K562 (cell line): ENCODE measurements around the gene KIF21A. TPM values are rescaled to one million over a fixed set of nuclear protein-coding genes. Genes with fewer than 3 reads are reported as not detected.

ENCODE experiments used
- ATAC-seq: fragments of 200-7000 bp; cut with Tn5 transposase; 3 replicates; pipeline ENCODE4 v1.9.1; 2020; ENCODE audit warnings: moderate library complexity
- BruUV-seq: library from RNA; stranded (reverse); fragments of 400-500 nt; replicated peaks from 2 replicates; lab custom pipeline; 2021; lab: Mats Ljungman, UMichigan
- CTCF ChIA-PET: fragments of 300-600 bp; formaldehyde crosslinking; extraction: SDS; loops from one replicate; lab custom pipeline; 2021; ENCODE audit warnings: low intra/inter-chr PET ratio; lab: Yijun Ruan, JAX
- POLR2A ChIA-PET: fragments of 300-600, 350-650 bp; sonication (Branson Sonifier 250); formaldehyde crosslinking; extraction: SDS; loops from one replicate; lab custom pipeline; 2021; ENCODE audit warnings: antibody characterized with exemption, inconsistent platforms; lab: Yijun Ruan, JAX
- DNase-seq, 4 experiments: peaks; one replicate each; pipeline versions ENCODE4 v3.0.0 to v3.0.0-alpha.2; 2011 to 2018; ENCODE audit warnings: low spot score in 3 of 4, mixed read lengths in 3 of 4; ENCODE audit errors: extremely low read depth in 1 of 4
- FAIRE-seq: peaks from 2 replicates; lab custom pipeline; 2011; peaks lifted over from hg19 to GRCh38; lab: Jason Lieb, UNC
- H2AFZ ChIP-seq: 2 replicates; pipeline ENCODE4 v1.6.0; 2011; ENCODE audit warnings: low read depth, low read length, control low read depth, inconsistent platforms
- H3K27ac ChIP-seq: fragments of 200-600 bp; 3 replicates; pipeline ENCODE4 v1.8.0; 2011; ENCODE audit warnings: low read depth, mild to moderate bottlenecking, control low read depth, inconsistent platforms, low read length, moderate library complexity, mixed read lengths; ENCODE audit errors: extremely low read depth
- H3K27me3 ChIP-seq, 2 experiments: fragments of 300-600 bp in 1 of 2; 2 replicates in 1 of 2; 3 replicates in 1 of 2; pipeline versions ENCODE4 v1.6.0 to v1.8.0; 2011; ENCODE audit warnings: inconsistent platforms in 2 of 2, low read length in 2 of 2, mild to moderate bottlenecking in 1 of 2, mixed read lengths in 1 of 2, moderate library complexity in 1 of 2; ENCODE audit not compliant: control insufficient read depth in 2 of 2, insufficient read depth in 2 of 2
- H3K36me3 ChIP-seq: fragments of 300-600 bp; 3 replicates; pipeline ENCODE4 v1.8.0; 2011; ENCODE audit warnings: mild to moderate bottlenecking, low read length, inconsistent platforms; ENCODE audit not compliant: control insufficient read depth, insufficient read depth
- H3K4me1 ChIP-seq, 2 experiments: fragments of 200-600 bp in 1 of 2; replicated peaks in 1 of 2; 2 replicates in 1 of 2; 3 replicates in 1 of 2; pipeline versions ENCODE4 v1.5.1 to v1.8.0; 2011; ENCODE audit warnings: inconsistent platforms in 2 of 2, low read length in 2 of 2, mild to moderate bottlenecking in 1 of 2, mixed read lengths in 1 of 2, moderate library complexity in 1 of 2; ENCODE audit not compliant: control insufficient read depth in 2 of 2, insufficient read depth in 2 of 2
- H3K4me2 ChIP-seq: 2 replicates; pipeline ENCODE4 v1.6.1; 2011; ENCODE audit warnings: low read length, control low read depth, inconsistent platforms, mixed read lengths; ENCODE audit not compliant: insufficient read depth
- H3K4me3 ChIP-seq: fragments of 200-600 bp; sonication (generic), shearing (Covaris generic); 2 replicates; pipeline ENCODE4 v1.5.1; 2016; ENCODE audit warnings: control low read depth, inconsistent platforms
- H3K79me2 ChIP-seq: fragments of 200-600 bp; 3 replicates; pipeline ENCODE4 v1.8.0; 2011; ENCODE audit warnings: low read length, inconsistent platforms; ENCODE audit not compliant: control insufficient read depth, insufficient read depth
- H3K9ac ChIP-seq, 2 experiments: 2 replicates each; pipeline versions ENCODE4 v1.6.0 to v1.6.1; 2011; ENCODE audit warnings: low read depth in 2 of 2, low read length in 2 of 2, control low read depth in 1 of 2, inconsistent platforms in 1 of 2, mild to moderate bottlenecking in 1 of 2, mixed read lengths in 1 of 2; ENCODE audit not compliant: insufficient read depth in 1 of 2
- H3K9me1 ChIP-seq: one replicate; pipeline ENCODE4 v1.6.0; 2011; ENCODE audit warnings: inconsistent platforms, mild to moderate bottlenecking, low read length, moderate library complexity; ENCODE audit not compliant: control insufficient read depth, insufficient read depth
- H3K9me3 ChIP-seq: replicated peaks from 2 replicates; pipeline ENCODE4 v1.5.1; 2011; ENCODE audit warnings: low read depth, low read length, inconsistent platforms; ENCODE audit not compliant: control insufficient read depth, insufficient read depth
- H4K20me1 ChIP-seq: replicated peaks from 2 replicates; pipeline ENCODE4 v1.6.1; 2011; ENCODE audit warnings: low read length, inconsistent platforms, mixed read lengths; ENCODE audit not compliant: control insufficient read depth, insufficient read depth
- POU5F1 ChIP-seq: fragments of 150-350 bp; IDR thresholded peaks from 2 replicates; pipeline ENCODE4 v1.6.1; 2014; ENCODE audit warnings: borderline replicate concordance, low read length, low read depth, mild to moderate bottlenecking; ENCODE audit not compliant: partially characterized antibody
- RFX1 ChIP-seq: fragments of 450-650 bp; IDR thresholded peaks from 2 replicates; pipeline ENCODE4 v1.6.1; 2016; ENCODE audit warnings: mild to moderate bottlenecking, moderate library complexity
- ZBTB9 ChIP-seq: fragments of 450-650 bp; formaldehyde crosslinking; IDR thresholded peaks from 2 replicates; pipeline ENCODE4 v1.4.0; 2020; ENCODE audit warnings: mild to moderate bottlenecking, moderate library complexity
- WGBS: fragments of 100-300 bp; shearing (Covaris generic); methylation state at CpG from one replicate; pipeline ENCODE4 v1.1.6; 2016; ENCODE audit warnings: low coverage, mixed read lengths; ENCODE audit not compliant: insufficient coverage; ENCODE audit errors: missing lambda C conversion rate; 5-methylcytosine and 5-hydroxymethylcytosine counted together
- in situ Hi-C: fragments of 300-500 bp; cut with MboI; formaldehyde crosslinking; loops from 4 replicates; pipeline ENCODE4 v1.15.0; 2018; ENCODE audit warnings: inconsistent platforms, mixed read lengths
- intact Hi-C: fragments of 100-400 bp; cut with micrococcal nuclease; formaldehyde crosslinking; loops from 2 replicates; pipeline ENCODE4 v1.14.2; 2022
- polyA plus RNA-seq, 8 experiments: library from polyadenylated mRNA; depleted of rRNA in 4 of 8; stranded (reverse) in 5 of 8; unstranded in 3 of 8; fragments of >200 nt; fragmentation: Nextera tagmentation in 2 of 8; fragmentation: Illumina TruSeq in 1 of 8; extraction: Ambion mirVana in 2 of 8; extraction: Trizol in 1 of 8; gene quantifications; 2 replicates each; pipeline versions ENCODE4 v1.2.1 to v1.2.3, GENCODE V29; 2011 to 2014; ENCODE audit warnings: inconsistent platforms in 1 of 8, missing spikeins in 1 of 8
- total RNA-seq, 7 experiments: library from RNA; depleted of rRNA in 6 of 7; stranded (reverse); fragments of >200 nt in 6 of 7; fragmentation: Illumina TruSeq in 2 of 7; extraction: Trizol in 2 of 7; gene quantifications; 2 replicates each; pipeline versions ENCODE4 v1.2.1 to v1.2.3, GENCODE V29; 2011 to 2021; ENCODE audit warnings: low replicate concordance in 1 of 7

Gene KIF21A
- total and polyA plus RNA-seq, 9 of the 15 experiments (the other 6 are each of a cell fraction or from before 2014, with no cell fraction given), result 17.7 to 45.0 (median 30.3) TPM

DNA sequence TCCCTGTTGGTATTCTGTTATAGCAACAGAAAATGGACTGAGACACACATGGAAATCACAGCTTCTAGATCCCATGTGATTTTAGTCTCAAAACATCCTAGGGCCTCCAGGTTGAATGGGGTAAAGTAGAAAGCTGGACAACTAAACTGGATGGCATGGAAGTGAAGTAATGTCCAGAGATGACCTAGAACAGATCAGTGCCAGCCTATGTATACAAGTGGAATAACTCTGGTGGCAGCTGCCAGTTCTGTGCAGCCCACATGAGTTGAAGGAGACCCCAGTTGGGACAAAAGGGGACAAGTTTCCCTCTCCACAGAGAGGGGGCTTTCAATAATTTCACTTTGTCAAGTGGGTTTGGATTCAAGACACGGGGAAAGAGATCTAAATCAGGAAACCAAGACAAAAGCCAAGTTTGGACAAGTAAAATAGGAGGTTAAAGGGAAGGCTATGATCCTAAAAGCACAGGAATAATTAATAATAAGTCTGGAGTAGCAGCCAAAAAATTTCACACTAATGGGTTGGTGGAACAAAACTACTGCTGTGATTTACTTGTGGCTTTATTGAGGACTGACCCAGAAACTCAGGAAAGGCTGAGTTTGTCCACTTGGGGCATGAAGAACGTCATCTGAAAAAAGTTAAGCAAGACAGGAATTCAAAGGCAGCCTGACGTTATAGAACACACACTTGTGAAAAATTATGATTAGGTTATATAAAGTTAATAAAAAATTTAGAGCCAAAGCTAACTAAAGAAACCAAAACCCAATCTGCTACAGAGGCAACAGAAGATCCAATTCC is 11.7 kb downstream of the KIF21A start:
- ChIA-PET CTCF (no interaction called here), POLR2A (interaction anchor here (0.6 to 1.0 kb wide), 2 partner anchors 11 to 95 kb away, joined by 4 to 5 read pairs; partner anchors contain the start of gene KIF21A)
- H3K4me2 ChIP-seq, result no peak overlapping the region
- 0 out of 5 replicates have a peak, but pooled peaks cover 0 to 2% of the 10 kb centered on the region in 2 experiments for H3K4me1 ChIP-seq
- H3K9me1 ChIP-seq, result no peaks in the 10 kb centered on the region
- no peak overlapping the region for H3K9ac ChIP-seq
- no peak overlapping the region for H3K27ac ChIP-seq
- ATAC-seq (no peak), DNase-seq (no peak), FAIRE-seq (no peak)
- H2AFZ ChIP-seq, result no peak overlapping the region
- no peaks in the 10 kb centered on the region for H3K36me3 ChIP-seq
- no peaks in the 10 kb centered on the region for H3K9me3 ChIP-seq
- intact Hi-C loops, result no loop called here
- WGBS, result 48% methylated on average over 3 of the region's 3 CpGs
- no peaks in the 10 kb centered on the region for H3K27me3 ChIP-seq
- BruUV-seq, result no TSS peak
- in situ Hi-C loops, result no loop called here
- peaks cover 77% of the 10 kb centered on the region for H3K79me2 ChIP-seq
- H4K20me1 ChIP-seq, result no peaks in the 10 kb centered on the region
- TF ChIP-seq POU5F1 (no peak), ZBTB9 (CRISPR knock-in tag) (no peak), RFX1 (no peak)
- TF ChIP-seq, all 486 proteins: peak for 0
- H3K4me3 ChIP-seq, result no peak overlapping the region
